Measurements from ENCODE around the gene OBP2A. TPM values are rescaled to one million over a fixed set of nuclear protein-coding genes. Genes with fewer than 3 reads are reported as not detected.

OBP2A gene
- total and polyA plus RNA-seq, 2 of the 8 experiments (the other 6 are each of a cell fraction or from before 2014, with no cell fraction given), result not detected

DNA sequence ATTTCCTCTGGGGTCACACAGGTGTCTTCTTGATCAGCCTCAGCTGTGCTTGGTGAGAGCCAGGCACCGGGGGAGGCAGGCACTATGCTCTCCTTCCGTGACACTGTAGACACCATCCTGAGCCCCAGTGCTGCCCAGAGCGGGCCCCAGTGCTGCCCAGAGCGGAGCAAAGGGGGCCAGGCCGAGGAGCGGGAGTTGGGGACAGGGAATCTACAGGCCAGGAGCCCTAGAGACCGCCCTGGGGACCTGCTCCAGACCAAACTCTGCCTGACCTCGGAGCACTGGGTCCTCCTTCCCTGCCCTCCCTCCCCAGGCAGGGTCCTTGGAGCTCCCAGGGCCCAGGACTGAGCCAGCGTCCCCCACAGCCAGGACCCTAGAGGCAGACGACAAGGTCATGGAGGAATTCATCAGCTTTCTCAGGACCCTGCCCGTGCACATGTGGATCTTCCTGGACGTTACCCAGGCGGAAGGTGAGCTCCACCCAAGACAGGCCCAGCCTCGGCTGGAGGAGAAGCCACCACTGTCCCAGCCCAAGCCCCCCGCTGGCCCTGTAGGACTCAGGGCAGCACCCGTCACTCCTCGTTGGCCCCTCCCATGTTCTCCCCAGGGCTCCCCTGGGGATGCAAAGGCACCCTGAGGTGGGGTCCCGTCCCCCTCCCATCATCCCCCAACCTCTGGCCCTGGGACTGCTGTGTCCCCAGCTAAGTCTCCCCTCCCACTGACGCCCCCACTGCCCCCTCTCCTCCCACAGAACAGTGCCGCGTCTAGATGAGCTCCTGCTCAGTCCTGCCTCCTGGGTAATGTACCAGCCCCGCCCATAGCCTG lies 45.8 kb downstream of the OBP2A start (continued):
- TF ChIP-seq PHF8 (conservative IDR thresholded peaks at IDR 0.05; ENCODE audit: low read depth, low read length), result no peak

All from H1 (cell line).